Measurements from ENCODE around the gene PHLPP1.
"Not testable (repeated sequence)": the region's sequence is repeated elsewhere in the genome, so short reads cannot be mapped to it uniquely, and the experiment has no call there.

The PHLPP1 gene

DNA sequence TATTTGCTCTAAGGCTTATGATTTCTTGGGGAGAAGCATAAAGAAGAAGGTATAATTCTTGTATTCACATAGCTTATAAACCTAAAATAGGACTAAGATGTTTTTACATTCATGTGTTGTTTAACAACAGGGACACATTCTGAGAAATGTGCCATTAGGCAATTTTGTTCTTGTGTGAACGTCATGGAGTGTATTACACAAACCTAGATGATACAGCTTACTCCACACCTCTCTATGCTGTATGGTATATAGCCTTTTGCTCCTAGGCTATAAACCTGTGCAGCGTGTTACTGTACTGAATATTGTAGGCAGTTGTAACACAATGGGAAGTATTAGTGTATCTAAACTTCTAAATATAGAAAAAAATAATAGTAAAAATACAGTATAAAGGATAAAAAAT is 92.1 kb downstream of the PHLPP1 start:
- no peak for DNase-seq (ENCODE audit: low read depth in 2 of 3, low spot score in 2 of 3)

DNA sequence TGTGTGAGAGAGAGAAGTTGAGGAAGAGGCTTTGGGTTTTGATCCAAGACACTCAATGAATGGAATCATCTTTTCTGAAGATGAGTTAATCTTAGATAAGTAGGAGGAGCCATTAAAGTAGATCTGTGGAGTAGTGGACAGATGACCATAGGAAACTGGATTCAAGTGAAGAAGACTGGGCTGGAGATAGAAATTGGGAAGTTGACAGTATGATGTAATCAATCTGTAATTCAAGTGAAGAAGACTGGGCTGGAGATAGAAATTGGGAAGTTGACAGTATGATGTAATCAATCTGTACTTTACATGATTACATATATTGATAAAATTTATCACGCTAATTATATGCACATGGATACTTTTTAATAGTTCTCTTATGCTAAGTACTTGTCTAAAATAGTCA is 92.8 kb downstream of the PHLPP1 start:
- no peak for DNase-seq (ENCODE audit: low read depth in 2 of 3, low spot score in 2 of 3)

DNA sequence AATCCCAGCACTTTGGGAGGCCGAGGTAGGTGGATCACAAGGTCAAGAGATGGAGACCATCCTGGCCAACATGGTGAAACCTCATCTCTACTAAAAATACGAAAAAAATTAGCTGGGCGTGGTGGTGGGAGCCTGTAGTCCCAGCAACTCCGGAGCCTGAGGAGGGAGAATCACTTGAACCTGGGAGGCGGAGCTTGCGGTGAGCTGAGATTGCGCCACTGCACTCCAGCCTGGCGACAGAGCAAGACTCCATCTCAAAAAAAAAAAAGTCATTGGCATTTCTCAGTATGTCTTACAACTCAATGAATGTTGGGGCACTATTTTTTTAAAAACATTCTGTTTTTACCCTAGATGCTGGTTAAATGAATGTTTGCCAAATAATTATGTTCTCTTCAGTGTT is 94.1 kb downstream of the PHLPP1 start:
- DNase-seq (ENCODE audit: low read depth in 2 of 3, low spot score in 2 of 3): not testable (repeated sequence)

DNA sequence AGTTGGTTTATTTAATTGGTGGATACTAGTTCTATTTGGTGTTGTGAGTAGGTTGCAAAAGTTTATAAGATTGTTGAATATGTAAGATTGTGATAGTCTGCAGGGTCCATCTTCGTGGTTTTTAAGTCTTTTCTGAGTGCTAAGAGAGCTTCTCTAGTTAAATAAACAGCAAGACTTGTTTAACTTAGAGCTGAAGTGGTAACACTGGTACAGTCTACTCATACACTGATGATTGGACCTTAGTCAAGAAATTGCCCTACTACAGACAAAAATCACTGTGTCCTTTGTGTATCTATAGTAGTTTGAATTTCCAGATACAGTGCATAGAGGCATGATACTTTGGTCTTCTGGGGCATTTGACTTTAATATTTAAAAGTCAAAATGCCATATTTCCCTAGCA is 94.6 kb downstream of the PHLPP1 start:
- no peak for DNase-seq (ENCODE audit: low read depth in 2 of 3, low spot score in 2 of 3)

DNA sequence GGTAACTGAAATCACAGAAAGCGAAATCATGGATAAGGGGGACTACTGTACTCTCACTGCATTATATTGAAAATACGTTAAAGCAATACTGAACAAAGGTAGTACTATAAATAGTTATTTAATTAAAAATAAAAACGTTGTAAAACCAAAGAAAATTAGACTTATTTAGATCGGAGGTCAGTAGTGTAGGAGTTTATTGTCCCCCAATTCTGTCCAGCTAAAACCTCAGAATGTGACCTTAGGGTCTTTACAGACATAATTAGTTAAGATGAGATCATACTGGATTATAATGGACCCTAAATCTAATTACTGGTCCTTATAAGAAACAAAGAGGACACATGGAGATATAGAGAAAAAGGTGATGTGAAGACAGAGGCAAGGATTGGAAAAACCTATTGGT is 95.3 kb downstream of the PHLPP1 start:
- no peak for DNase-seq (ENCODE audit: low read depth in 2 of 3, low spot score in 2 of 3)

DNA sequence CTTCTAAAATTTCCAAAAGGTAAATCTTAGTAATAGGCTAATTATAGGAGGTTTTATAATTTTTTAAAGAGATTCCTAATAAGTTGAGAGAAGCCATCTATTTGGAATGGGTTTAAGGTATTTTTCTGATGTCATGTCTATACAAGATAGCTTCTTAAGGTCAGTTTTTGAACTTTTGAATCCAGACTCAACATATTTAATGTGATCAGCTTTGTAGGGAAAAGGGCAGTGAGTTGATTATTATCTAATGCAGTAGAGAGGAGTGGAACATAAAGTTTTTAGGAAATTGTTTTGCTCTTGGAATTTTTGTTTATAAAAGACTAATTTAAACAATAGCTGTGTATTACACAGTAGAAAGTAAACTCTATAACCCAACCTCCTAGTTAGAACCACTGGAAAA is 96.3 kb downstream of the PHLPP1 start:
- no peak for DNase-seq (ENCODE audit: low read depth in 2 of 3, low spot score in 2 of 3)

DNA sequence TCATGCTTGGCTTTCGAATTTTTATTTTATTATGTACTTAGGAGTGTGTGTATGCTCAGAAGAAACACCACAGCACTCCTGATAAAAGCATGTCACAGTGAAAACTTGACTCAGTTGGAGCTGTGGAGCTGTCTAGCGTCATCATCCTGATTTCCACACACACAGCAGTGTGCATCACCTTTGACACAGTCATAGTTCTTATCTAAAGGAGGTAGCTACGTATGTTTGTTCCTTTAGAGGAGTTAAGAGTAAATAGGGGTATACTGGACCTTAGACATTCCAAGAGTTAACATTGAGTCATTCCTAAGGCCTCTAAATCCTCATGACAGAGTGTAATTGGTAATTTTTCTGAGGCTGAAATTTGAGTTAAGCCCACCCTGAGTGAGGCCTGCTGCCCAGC is 96.9 kb downstream of the PHLPP1 start:
- no peak for DNase-seq (ENCODE audit: low read depth in 2 of 3, low spot score in 2 of 3)

DNA sequence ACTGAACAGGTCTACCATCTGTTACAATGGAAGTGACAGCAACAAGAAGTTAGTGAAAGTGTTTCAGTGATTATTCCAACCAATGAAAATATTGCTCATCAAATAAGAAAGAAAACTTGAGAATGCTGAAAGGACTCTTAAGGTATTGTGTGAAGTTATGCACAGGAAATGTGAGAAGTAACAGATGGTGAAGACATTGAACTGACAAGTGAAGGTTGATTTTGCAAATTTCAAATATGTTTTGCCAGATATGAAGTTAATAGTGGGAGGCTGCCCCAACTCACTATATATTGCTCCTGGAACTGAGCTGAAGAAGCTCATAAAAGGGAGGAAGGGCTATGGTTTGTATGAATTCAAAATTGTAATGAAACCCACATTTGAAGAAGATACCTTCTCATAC is 97.5 kb downstream of the PHLPP1 start:
- no peak for DNase-seq (ENCODE audit: low read depth in 2 of 3, low spot score in 2 of 3)

DNA sequence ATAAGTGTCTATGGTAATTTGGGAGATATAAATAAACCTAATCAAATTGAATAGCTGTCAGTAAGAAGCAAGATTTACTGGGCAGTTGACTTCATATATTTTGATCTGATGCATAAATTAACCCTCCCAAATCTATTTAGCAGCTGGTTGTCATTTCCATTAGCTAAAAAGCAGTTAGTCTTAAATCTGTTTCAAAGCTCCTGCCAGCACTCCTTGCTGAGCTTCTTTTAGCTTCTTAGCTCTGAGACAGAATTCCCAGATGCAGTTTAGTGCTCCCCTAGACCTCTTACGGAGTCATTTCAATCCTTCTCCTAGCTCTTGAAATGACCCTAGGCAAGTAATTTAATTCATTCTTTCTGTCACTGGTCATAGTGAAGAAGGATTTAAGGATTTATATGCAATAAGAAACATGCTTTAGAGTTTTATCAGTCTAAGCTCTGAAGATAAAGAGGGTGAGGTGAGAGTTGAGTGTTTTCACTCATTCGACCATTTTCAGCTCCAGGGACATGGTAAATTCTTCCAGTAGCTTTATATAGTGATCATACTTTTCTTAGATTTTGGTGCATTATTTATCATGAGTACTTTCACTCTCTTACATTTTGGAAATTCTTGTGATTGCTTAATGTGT is 98.9 kb downstream of the PHLPP1 start:
- DNase-seq (ENCODE audit: low read depth in 2 of 3, low spot score in 2 of 3): no peak

DNA sequence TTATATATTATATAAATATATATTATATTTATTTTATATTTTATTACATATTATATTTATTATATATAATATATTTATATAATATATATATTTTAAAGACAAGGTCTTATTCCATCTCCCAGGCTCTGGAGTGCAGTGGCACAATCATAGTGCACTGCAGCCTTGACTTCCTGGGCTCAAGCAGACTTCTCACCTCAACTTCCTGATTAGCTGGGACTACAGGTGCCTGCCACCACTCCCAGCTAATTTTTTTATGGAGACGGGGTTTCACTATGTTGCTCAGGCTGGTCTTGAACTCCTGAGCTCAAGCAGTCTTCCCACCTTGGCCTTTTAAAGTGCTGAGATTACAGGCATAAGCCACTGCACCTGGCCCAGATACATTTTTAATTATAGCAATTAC is 110.0 kb downstream of the PHLPP1 start:
- DNase-seq (ENCODE audit: low read depth in 2 of 3, low spot score in 2 of 3): no peak

DNA sequence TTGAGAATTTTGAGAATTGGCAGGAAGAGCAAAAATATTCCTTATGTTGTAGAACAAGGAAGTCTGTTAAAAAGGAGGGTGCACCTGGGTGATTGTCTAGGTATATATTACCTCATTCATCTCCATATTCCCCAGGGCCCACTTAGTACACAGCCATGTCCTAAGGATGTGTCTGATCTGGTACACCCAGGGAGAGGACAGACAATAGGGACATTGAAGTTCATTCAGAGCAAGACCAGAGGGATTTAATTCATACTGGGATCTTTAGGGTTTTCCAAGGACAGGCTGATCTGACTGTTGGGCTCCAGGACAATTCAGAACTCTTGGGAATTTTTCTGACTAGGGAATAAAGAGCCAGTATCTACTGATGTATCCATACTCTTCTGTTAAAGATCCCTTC is 112.1 kb downstream of the PHLPP1 start:
- DNase-seq (ENCODE audit: low read depth in 2 of 3, low spot score in 2 of 3): no peak

DNA sequence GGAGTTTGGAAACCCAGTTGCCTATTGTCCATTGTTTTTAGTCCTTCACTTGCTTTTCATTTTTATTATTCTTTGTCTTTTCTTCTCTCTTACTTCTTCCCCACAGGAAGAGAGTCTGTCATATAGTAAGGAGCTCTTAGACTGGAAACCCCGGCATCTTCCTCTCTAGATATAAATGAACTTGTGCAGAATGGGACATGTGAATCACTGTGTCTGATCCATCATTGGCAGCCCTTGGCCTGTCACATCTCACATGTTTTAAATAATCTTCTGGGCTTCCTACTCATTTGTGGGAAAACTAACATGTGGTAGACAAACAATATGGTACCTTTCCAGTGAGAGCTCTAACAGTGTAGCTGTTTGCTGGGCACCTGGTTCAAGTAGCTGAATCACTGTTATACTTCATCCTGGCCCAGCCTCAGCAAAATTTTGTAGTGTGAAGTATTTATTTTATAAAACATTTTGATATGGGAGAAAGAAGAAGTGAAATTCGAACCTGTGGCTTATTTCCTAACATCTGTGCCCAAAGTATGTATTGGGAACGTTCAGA is 112.8 kb downstream of the PHLPP1 start:
- DNase-seq (ENCODE audit: low read depth in 2 of 3, low spot score in 2 of 3): no peak

DNA sequence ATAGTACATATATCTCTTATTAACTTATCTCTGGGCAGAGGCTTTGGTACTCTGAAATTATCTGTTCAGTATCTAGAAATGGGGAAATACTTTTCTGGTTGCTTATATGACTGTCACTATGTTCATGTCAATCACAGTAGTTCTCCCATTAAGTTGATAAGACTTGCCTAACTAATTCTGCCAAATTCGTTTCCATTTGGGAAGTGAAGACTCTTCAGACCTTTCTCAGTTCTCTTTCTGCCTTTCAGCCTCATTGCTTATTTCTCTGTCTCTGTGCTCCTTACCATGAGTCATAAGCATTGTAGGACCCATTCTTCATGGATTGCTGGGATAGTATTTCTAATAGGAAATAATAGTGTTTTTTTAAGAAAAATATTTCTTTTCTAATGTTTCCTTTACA is 113.5 kb downstream of the PHLPP1 start:
- DNase-seq (ENCODE audit: low read depth in 2 of 3, low spot score in 2 of 3): no peak

DNA sequence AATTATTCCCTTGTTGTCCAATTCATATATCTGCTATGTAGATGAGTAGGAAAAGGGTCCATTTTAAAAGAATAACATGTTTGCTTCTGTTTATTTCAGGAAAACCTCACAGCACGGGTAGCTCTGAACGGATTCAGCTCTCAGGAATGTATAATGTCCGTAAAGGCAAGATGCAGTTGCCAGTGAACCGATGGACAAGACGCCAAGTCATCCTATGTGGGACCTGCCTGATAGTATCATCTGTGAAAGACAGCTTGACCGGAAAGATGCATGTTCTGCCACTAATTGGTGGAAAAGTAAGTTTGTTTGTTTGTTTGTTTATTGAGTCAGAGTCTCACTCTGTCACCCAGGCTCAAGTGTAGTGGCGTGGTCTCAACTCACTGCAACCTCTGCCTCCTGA is 114.6 kb downstream of the PHLPP1 start:
- no peak for DNase-seq (ENCODE audit: low read depth in 2 of 3, low spot score in 2 of 3)

DNA sequence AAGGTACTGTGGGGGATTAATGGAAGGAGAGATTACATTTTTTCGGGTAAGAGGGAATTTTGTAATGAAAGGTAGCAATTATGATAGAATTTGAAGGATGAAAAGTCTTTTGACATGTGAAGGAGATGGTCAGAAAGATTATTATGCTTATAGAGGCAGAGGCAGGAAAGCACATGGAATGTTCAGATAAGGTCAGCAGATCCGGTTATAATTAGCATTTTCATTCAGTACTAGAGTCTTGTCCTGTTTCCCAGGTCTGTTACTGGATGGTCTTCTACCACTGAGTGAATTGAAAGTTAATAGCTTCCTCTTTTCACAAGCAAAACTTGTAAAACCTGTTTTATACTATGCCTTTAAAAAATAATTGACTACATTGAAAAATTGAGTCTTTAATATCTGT is 116.9 kb downstream of the PHLPP1 start:
- DNase-seq (ENCODE audit: low read depth in 2 of 3, low spot score in 2 of 3): no peak

DNA sequence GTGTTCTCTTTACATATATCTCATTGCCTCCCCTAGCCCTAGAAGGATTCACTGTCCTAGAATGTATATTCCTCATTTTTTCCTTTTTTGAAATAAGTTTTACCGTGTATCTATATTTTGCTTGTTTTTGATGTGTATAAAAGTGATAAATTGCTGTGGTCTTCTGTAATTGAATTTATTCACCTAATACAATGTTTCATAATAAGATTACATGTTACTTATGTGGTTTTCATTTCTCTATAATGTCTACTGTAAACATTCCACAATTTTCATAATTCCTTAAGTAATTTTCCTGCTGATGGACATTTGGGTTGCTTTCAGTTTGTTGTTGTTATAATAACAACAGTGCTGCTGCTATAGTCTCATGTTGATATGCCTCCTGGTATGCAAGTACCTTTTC is 118.2 kb downstream of the PHLPP1 start:
- DNase-seq (ENCODE audit: low read depth in 2 of 3, low spot score in 2 of 3): no peak

DNA sequence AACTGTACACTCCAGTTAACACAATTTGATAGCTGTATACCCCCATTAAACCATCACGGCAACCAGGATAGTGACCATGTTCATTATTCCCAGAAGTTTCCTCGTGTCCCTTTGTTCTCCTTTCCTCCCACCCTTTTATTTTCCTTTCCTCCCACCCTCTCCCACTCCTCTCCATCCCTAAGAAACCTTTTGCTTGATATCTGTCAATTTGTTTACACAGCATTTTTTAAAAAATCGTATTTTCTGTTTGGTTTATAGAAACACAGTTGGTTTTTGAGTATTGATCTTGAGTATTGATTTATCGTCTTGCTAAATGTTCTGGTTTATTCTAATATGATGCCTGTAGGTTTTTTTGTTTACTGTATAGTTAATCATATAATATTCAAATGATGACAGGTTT is 119.4 kb downstream of the PHLPP1 start:
- no peak for DNase-seq (ENCODE audit: low read depth in 2 of 3, low spot score in 2 of 3)

DNA sequence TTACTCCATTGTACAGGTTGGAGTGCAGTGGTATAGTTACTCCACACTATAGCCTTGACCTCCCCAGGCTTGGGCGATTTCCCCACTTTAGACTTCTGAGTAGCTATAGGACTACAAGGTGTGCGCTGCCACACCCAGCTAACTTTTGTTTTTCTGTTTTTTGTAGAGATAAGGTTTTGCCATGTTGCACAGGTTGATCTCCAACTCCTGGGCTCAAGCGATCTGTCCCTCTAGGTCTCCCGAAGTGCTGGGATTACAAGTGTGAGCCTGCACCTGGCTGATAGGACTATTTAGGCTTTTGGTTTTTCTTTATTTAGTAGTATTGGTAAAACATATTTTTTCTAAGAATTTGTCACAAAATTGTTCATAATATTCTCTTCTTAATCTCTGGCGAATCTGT is 121.7 kb downstream of the PHLPP1 start:
- no peak for DNase-seq (ENCODE audit: low read depth in 2 of 3, low spot score in 2 of 3)

DNA sequence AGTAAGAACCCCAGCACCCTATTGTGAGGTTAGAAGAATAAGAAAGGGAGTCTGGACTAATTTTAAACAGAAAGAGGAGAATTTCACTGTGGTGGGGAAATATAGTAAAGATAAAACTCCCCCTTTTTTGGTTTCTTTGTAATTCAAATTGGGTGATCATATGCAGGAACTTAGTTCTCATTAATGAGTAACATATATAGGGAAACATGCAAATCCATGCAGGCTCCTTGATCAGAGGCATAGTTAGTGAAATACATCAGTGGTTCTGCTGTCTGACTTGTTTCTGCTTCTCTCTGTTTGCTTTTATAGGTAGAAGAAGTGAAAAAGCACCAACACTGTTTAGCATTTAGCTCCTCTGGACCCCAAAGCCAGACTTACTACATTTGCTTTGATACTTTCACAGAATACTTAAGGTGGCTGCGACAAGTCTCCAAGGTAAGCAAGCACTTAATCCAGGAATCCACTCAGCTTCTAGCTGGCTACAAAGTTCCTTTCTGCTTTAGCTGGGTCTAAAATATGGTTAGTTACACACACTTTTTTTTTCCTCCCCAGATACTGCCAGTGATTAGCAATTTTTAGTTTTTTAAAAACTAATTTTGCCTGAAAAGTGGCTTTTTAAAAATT is 123.2 kb downstream of the PHLPP1 start:
- no peak for DNase-seq (ENCODE audit: low read depth in 2 of 3, low spot score in 2 of 3)

DNA sequence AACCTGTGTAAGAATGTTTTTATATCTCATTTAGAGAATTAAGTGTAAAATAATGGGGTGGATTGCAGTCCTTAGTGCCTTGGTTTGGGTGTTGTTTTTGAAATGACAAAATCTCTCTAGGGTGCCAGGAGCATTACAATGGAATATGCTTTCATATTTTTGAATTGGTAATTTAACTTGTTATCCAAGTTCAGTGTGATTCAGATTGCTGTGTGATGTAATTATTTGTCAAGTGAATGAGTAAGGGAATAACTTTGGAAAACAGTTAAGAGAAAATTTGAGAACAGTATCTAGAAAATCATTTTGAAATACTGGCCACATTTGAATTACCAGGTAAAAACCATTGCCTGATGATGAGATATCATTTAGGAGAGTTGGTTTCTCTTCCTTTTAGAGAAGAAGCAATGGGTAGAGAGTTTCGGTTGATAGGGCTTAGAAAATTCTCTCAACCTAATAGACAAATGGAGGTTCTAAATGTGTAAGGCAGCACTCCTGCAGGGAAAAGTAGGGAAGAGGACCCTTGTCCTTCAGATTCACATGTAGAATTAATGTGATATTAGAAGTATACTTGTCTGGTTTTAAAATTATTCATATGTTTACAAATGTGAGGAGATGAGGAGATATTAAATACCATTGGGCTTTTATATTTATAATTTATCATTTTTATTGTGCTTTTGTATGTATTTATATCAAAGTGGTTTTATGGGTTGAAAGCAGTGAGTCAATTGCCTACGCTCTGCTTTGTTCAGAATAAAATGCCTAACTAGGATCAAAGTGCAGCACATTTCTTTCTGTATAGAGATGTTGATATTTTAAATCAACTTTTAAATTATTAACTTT is 124.8 kb downstream of the PHLPP1 start:
- DNase-seq (ENCODE audit: low read depth in 2 of 3, low spot score in 2 of 3): no peak

DNA sequence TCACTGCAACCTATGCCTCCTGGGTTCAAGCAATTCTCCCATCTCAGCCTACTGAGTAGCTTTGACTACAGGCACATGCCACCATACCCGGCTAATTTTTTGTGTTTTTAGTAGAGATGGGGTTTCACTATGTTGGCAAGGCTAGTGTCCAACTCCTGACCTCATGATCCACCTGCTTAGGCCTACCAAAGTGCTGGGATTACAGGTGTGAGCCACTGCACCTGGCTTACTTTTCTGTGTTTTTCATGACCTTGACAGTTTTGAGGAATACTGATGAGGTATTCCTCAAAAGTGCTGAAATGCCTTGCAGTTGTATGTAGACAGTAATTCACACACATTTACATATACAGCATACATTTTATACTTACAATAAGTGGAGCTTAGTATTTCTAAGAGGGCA is 126.1 kb downstream of the PHLPP1 start:
- DNase-seq (ENCODE audit: low read depth in 2 of 3, low spot score in 2 of 3): no peak

DNA sequence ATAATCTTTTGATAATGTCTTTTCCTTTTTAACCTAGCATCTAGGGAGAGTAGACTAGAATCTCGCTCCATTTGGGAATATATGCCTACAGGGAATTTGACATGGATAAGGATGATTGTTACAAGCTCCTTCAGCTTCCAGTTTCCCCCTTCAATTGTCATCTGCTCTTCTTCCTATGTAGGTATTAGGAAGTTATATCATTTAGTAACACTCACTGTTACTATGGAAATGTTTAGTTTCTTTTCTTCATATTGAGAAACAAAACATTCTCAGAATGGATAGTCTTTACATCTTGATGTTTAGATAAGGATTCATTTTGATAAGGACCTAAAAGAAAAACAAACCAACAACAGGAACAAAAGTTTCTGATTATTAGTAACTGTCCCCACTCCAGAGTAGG is 127.6 kb downstream of the PHLPP1 start:
- no peak for DNase-seq (ENCODE audit: low read depth in 2 of 3, low spot score in 2 of 3)
